SK-N-MC (cell line): ENCODE measurements around the gene LTA4H.

Experiments used
- EZH2 ChIP-seq: fragments of 200-600 bp; sonication (generic); IDR thresholded peaks from one replicate; pipeline ENCODE4 v1.6.1; 2017; ENCODE audit warnings: antibody characterized with exemption
- FOXP2 ChIP-seq: optimal IDR thresholded peaks from 2 replicates; pipeline ENCODE3; 2011; ENCODE audit warnings: mild to moderate bottlenecking, moderate library complexity; ENCODE audit not compliant: insufficient read depth; ENCODE audit errors: extremely low read length, control extremely low read depth
- POLR2AphosphoS5 ChIP-seq: IDR thresholded peaks from 2 replicates; pipeline ENCODE4 v1.6.1; 2012; ENCODE audit warnings: mild to moderate bottlenecking, low read depth, low read length, borderline replicate concordance

DNA sequence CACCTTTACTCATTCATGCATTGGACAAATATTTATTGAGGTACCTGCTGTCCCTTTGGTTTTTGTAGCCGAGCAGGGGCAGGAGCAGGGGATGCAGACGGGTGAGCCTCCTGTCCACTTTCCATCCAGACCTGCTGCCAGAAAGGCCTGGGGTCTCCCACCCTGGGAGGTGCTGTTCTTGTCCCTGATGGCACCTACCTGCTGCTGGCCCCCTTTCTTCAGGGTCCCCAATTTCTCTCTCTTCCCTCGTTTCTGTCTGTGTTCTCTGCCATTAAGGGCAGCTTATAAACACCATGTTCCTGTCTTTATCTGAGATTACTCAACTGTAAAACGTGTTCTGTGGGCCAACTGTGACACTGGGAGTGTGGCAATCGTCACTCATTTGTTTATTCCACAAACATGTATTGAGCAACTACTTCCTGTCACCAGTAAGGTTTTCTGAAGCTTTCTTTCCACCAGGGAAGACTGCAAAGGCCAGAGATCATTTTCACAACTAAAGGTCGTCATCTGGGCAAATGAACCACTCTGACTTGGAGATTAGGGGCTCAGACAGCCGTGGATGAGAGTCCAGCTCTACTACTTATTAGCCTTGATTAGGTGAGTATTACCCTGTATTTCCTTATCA, 39.2 kb downstream of the LTA4H start, which contains the start of gene HAL:
- TF ChIP-seq POLR2AphosphoS5 = no peak
- no peak for TF ChIP-seq EZH2
- TF ChIP-seq FOXP2 = no peak
